Caco-2 (cell line): ENCODE measurements around the gene ZP3. TPM values are rescaled to one million over a fixed set of nuclear protein-coding genes. Genes with fewer than 3 reads are reported as not detected.
"Not testable (repeated sequence)": the region's sequence is repeated elsewhere in the genome, so short reads cannot be mapped to it uniquely, and the experiment has no call there.

Experiments
- BruUV-seq: library from RNA; stranded (reverse); fragments of 400-500 nt; replicated peaks from 2 replicates; lab custom pipeline; 2021; lab: Mats Ljungman, UMichigan
- CTCF ChIA-PET: fragments of 300-600 bp; sonication (Branson Sonifier 250); formaldehyde crosslinking; loops from one replicate; lab custom pipeline; 2022; ENCODE audit warnings: antibody characterized with exemption; lab: Charles Lee
- POLR2A ChIA-PET: fragments of 300-600 bp; sonication (Branson Sonifier 250); formaldehyde crosslinking; loops from one replicate; lab custom pipeline; 2022; ENCODE audit warnings: antibody characterized with exemption; lab: Charles Lee
- DNase-seq, 2 experiments: peaks; one replicate each; pipeline versions ENCODE4 v3.0.0 to v3.0.0-alpha.2; 2020 to 2022
- H3K27me3 ChIP-seq: replicated peaks from 2 replicates; pipeline ENCODE4 v1.6.0; 2011; ENCODE audit warnings: low read length; ENCODE audit not compliant: control insufficient read depth, insufficient read depth
- H3K36me3 ChIP-seq: 2 replicates; pipeline ENCODE4 v1.5.1; 2011; ENCODE audit warnings: low read length; ENCODE audit not compliant: control insufficient read depth, insufficient read depth
- H3K4me1 ChIP-seq: fragments of 250-450 bp; sonication (Bioruptor Pico); 2 replicates; pipeline ENCODE4 v1.5.1; 2020; ENCODE audit warnings: mild to moderate bottlenecking
- H3K4me3 ChIP-seq: 2 replicates; pipeline ENCODE4 v1.5.1; 2011; ENCODE audit warnings: low read depth, mild to moderate bottlenecking, control low read depth, low read length
- H3K9me3 ChIP-seq: fragments of 250-450 bp; sonication (Bioruptor Pico); 2 replicates; pipeline ENCODE4 v1.5.1; 2020; ENCODE audit warnings: mild to moderate bottlenecking, moderate library complexity
- H3K27ac Mint-ChIP-seq: one replicate; pipeline ENCODE4 v1.8.0; 2022; ENCODE audit warnings: mixed read lengths; ENCODE audit not compliant: unreplicated experiment
- H3K27me3 Mint-ChIP-seq: one replicate; pipeline ENCODE4 v1.8.0; 2022; ENCODE audit warnings: mixed read lengths; ENCODE audit not compliant: insufficient read depth, unreplicated experiment
- H3K36me3 Mint-ChIP-seq: one replicate; pipeline ENCODE4 v1.8.0; 2022; ENCODE audit warnings: mild to moderate bottlenecking, mixed read lengths; ENCODE audit not compliant: insufficient read depth, unreplicated experiment
- H3K4me1 Mint-ChIP-seq: one replicate; pipeline ENCODE4 v1.8.0; 2022; ENCODE audit warnings: low read depth, mixed read lengths; ENCODE audit not compliant: unreplicated experiment
- H3K4me3 Mint-ChIP-seq: one replicate; pipeline ENCODE4 v1.8.0; 2022; ENCODE audit warnings: mild to moderate bottlenecking, moderate library complexity, mixed read lengths; ENCODE audit not compliant: unreplicated experiment
- H3K9me3 Mint-ChIP-seq: one replicate; pipeline ENCODE4 v1.8.0; 2022; ENCODE audit warnings: mixed read lengths; ENCODE audit not compliant: unreplicated experiment
- CTCF ChIP-seq, 2 experiments: fragments of 200-600 bp in 1 of 2; IDR thresholded peaks; 1 replicate in 1 of 2; 2 replicates in 1 of 2; pipeline versions ENCODE4 v1.5.1 to v1.8.0; 2011 to 2022; ENCODE audit warnings: antibody characterized with exemption in 1 of 2, control low read depth in 1 of 2, inconsistent platforms in 1 of 2, low read depth in 1 of 2, low read length in 1 of 2, mild to moderate bottlenecking in 1 of 2, moderate library complexity in 1 of 2; ENCODE audit not compliant: insufficient read depth in 1 of 2, severe bottlenecking in 1 of 2, unreplicated experiment in 1 of 2
- intact Hi-C: fragments of 100-400 bp; cut with micrococcal nuclease; formaldehyde crosslinking; loops from one replicate; pipeline ENCODE4 v1.10.0; 2022; ENCODE audit not compliant: unreplicated experiment
- total RNA-seq: library from RNA; stranded (reverse); gene quantifications from 2 replicates; pipeline ENCODE4 v1.2.3, GENCODE V29; 2022

Gene ZP3
- total RNA-seq, 1 experiment from 2014 or later: 3.2 TPM

- H3K36me3 ChIP-seq: no peaks in the 10 kb centered on the region
- Mint-ChIP-seq H3K36me3 (no peaks in the 10 kb centered on the region), H3K27me3 (no peaks in the 10 kb centered on the region), H3K4me1 (no peaks in the 10 kb centered on the region), H3K27ac (peak overlapping the region; percentile 90), H3K4me3 (peak overlapping the region; percentile 78), H3K9me3 (no peaks in the 10 kb centered on the region)
- POLR2A ChIA-PET: interaction anchor here (0.5 kb wide), 1 partner anchor 17 kb away, joined by 3 read pairs; no protein-coding TSS in a partner anchor
- CTCF ChIA-PET: interaction anchor here (0.6 kb wide), 1 partner anchor 139 kb away, joined by 3 read pairs; no protein-coding TSS in a partner anchor
- H3K4me3 ChIP-seq: peak overlapping the region; percentile 55
- TSS peak; percentile 95 for BruUV-seq
- DNase-seq: no peak
- no peaks in the 10 kb centered on the region for H3K27me3 ChIP-seq
- intact Hi-C loops: loop anchor here (2.0 kb wide), 2 partner anchors 34 to 74 kb away; partner anchors contain the start of gene YWHAG
- no peak for TF ChIP-seq CTCF (IDR thresholded peaks at IDR 0.05; ENCODE audit: insufficient read depth in 1 of 2, low read depth in 1 of 2, low read length in 1 of 2, severe bottlenecking in 1 of 2, unreplicated experiment in 1 of 2)
- no peaks in the 10 kb centered on the region for H3K9me3 ChIP-seq
- H3K4me1 ChIP-seq: peaks cover 20% of the 10 kb centered on the region
Measured at GRCh38 chr7:76392531-76393115, 32.1 kb upstream of the ZP3 start.

GRCh38 chr7:76393116-76394031 lies 31.4 kb upstream of the ZP3 start:
- no TSS peak for BruUV-seq
- no peaks in the 10 kb centered on the region for H3K36me3 ChIP-seq
- peak overlapping the region; percentile 55 for H3K4me3 ChIP-seq
- Mint-ChIP-seq H3K27ac (peak overlapping the region; percentile 90), H3K36me3 (peaks cover 6% of the 10 kb centered on the region), H3K9me3 (no peaks in the 10 kb centered on the region), H3K4me3 (peak overlapping the region; percentile 78), H3K27me3 (no peaks in the 10 kb centered on the region), H3K4me1 (peaks cover 7% of the 10 kb centered on the region)
- no peak for TF ChIP-seq CTCF (IDR thresholded peaks at IDR 0.05; ENCODE audit: insufficient read depth in 1 of 2, low read depth in 1 of 2, low read length in 1 of 2, severe bottlenecking in 1 of 2, unreplicated experiment in 1 of 2)
- H3K27me3 ChIP-seq: no peaks in the 10 kb centered on the region
- intact Hi-C loops: loop anchor here (2.0 kb wide), 2 partner anchors 35 to 75 kb away; partner anchors contain the start of gene YWHAG
- ChIA-PET POLR2A (interaction anchor here (0.5 kb wide), 2 partner anchors 18 to 719 kb away, joined by 3 read pairs; no protein-coding TSS in a partner anchor), CTCF (interaction anchor here (0.6 kb wide), 1 partner anchor 140 kb away, joined by 3 read pairs; no protein-coding TSS in a partner anchor)
- peaks cover 23% of the 10 kb centered on the region for H3K4me1 ChIP-seq
- peak; percentile 96 to 97 for DNase-seq
- no peaks in the 10 kb centered on the region for H3K9me3 ChIP-seq

- no peaks in the 10 kb centered on the region for H3K9me3 ChIP-seq
- CTCF ChIA-PET: interaction anchor here (1.2 kb wide), 1 partner anchor 13 kb away, joined by 4 read pairs; no protein-coding TSS in a partner anchor
- BruUV-seq: no TSS peak
- intact Hi-C loops: no loop called here
- no peaks in the 10 kb centered on the region for H3K27me3 ChIP-seq
- peaks cover 6% of the 10 kb centered on the region for H3K36me3 Mint-ChIP-seq
- H3K9me3 Mint-ChIP-seq: no peaks in the 10 kb centered on the region
- peaks cover 16% of the 10 kb centered on the region for H3K4me1 ChIP-seq
- H3K27me3 Mint-ChIP-seq: no peaks in the 10 kb centered on the region
- TF ChIP-seq CTCF (IDR thresholded peaks at IDR 0.05; ENCODE audit: insufficient read depth in 1 of 2, low read depth in 1 of 2, low read length in 1 of 2, severe bottlenecking in 1 of 2, unreplicated experiment in 1 of 2): no peak
- H3K27ac Mint-ChIP-seq: no peak overlapping the region
- peak overlapping the region; percentile 24 for H3K4me3 Mint-ChIP-seq
- H3K4me1 Mint-ChIP-seq: peaks cover 11% of the 10 kb centered on the region
- POLR2A ChIA-PET: no interaction called here
- no peak for DNase-seq
- H3K4me3 ChIP-seq: no peak overlapping the region
- H3K36me3 ChIP-seq: no peaks in the 10 kb centered on the region
Measured at GRCh38 chr7:76394957-76395356, 29.8 kb upstream of the ZP3 start.

GRCh38 chr7:76395605-76395964 lies 29.2 kb upstream of the ZP3 start:
- H3K4me1 Mint-ChIP-seq: peaks cover 11% of the 10 kb centered on the region
- H3K4me3 Mint-ChIP-seq, H3K36me3 Mint-ChIP-seq, H3K27me3 Mint-ChIP-seq, DNase-seq, H3K9me3 ChIP-seq, CTCF ChIA-PET, intact Hi-C loops, H3K27me3 ChIP-seq, H3K27ac Mint-ChIP-seq, H3K9me3 Mint-ChIP-seq, H3K4me3 ChIP-seq, H3K36me3 ChIP-seq, POLR2A ChIA-PET, BruUV-seq: not testable (repeated sequence)
- H3K4me1 ChIP-seq: peaks cover 16% of the 10 kb centered on the region
